ENCODE measurements around the gene RIC8A.

RIC8A gene

DNA sequence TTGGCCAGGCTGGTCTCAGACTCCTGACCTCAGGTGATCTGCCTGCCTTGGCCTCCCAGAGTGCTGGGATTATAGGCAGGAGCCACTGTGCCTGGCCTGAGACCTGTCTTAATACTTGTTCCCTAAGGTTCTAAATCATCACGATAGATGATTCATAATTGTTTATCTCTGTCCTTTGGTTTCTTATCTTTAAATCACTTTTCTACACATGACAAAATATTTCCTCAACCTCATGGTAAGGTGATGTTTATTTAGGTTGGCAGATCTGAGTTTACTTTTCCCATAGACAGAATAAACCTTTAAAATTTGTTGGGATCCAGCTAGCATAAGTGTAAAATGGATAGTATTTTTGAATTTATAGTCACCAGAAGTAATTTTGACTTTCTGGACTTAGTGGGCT, 32.8 kb downstream of the RIC8A start:
- Histone ChIP-seq H3K4me3 (ENCODE audit: low read depth, low read length, poor library complexity, severe bottlenecking) (no peak overlapping the region), H3K9me2 (ENCODE audit: low read depth, low read length) (no peaks in the 10 kb centered on the region), H2AFZ (ENCODE audit: low read length) (no peak overlapping the region), H3K36me3 (ENCODE audit: insufficient read depth, low read length) (peaks cover 67% of the 10 kb centered on the region), H4K20me1 (ENCODE audit: insufficient read depth, low read length) (no peaks in the 10 kb centered on the region), H3K27me3 (ENCODE audit: insufficient read depth, low read length) (no peaks in the 10 kb centered on the region), H3F3A (ENCODE audit: insufficient read depth, low read length) (no peaks in the 10 kb centered on the region), H3K9me3 (ENCODE audit: low read length) (no peaks in the 10 kb centered on the region), H3K4me1 (ENCODE audit: insufficient read depth, low read length, severe bottlenecking) (peaks cover 19% of the 10 kb centered on the region), H3K9ac (ENCODE audit: low read length) (no peak overlapping the region), H3K27ac (ENCODE audit: low read depth, low read length, poor library complexity, severe bottlenecking) (no peak overlapping the region), H3K4me2 (ENCODE audit: low read length) (no peak overlapping the region), H3K79me2 (ENCODE audit: insufficient read depth, low read length) (peaks cover 32% of the 10 kb centered on the region)
- no peak for TF ChIP-seq EZH2 (IDR thresholded peaks at IDR 0.05; ENCODE audit: borderline replicate concordance, low read length)
- TF ChIP-seq, protein P1, sequence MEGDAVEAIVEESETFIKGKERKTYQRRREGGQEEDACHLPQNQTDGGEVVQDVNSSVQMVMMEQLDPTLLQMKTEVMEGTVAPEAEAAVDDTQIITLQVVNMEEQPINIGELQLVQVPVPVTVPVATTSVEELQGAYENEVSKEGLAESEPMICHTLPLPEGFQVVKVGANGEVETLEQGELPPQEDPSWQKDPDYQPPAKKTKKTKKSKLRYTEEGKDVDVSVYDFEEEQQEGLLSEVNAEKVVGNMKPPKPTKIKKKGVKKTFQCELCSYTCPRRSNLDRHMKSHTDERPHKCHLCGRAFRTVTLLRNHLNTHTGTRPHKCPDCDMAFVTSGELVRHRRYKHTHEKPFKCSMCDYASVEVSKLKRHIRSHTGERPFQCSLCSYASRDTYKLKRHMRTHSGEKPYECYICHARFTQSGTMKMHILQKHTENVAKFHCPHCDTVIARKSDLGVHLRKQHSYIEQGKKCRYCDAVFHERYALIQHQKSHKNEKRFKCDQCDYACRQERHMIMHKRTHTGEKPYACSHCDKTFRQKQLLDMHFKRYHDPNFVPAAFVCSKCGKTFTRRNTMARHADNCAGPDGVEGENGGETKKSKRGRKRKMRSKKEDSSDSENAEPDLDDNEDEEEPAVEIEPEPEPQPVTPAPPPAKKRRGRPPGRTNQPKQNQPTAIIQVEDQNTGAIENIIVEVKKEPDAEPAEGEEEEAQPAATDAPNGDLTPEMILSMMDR (IDR thresholded peaks at IDR 0.05; ENCODE audit: low read length), result no peak

DNA sequence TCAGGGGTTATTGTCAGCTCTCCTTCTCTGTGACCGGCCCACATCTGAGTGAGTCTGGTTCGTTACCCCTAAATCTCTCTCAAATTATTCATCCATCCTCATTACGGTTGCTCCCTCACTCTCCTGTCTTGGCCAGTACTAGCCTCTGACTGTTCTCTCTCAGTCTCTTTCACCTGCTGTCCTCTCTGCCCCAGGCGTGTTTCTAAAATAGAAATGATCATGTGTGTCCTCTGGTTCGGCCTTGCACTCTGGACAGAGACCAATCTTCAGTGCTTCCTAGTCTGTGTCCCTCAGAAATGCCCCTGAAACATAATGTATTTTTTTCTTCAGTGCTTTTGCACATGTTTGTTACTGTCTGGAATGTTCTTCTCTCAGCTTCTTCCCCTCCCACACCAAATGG, 34.1 kb downstream of the RIC8A start:
- no peaks in the 10 kb centered on the region for H4K20me1 ChIP-seq (ENCODE audit: insufficient read depth, low read length)
- peaks cover 32% of the 10 kb centered on the region for H3K79me2 ChIP-seq (ENCODE audit: insufficient read depth, low read length)
- H3K9me2 ChIP-seq (ENCODE audit: low read depth, low read length), result no peaks in the 10 kb centered on the region
- peaks cover 15% of the 10 kb centered on the region for H3K4me1 ChIP-seq (ENCODE audit: insufficient read depth, low read length, severe bottlenecking)
- no peaks in the 10 kb centered on the region for H3F3A ChIP-seq (ENCODE audit: insufficient read depth, low read length)
- H3K27me3 ChIP-seq (ENCODE audit: insufficient read depth, low read length), result no peaks in the 10 kb centered on the region
- no peak overlapping the region for H3K4me3 ChIP-seq (ENCODE audit: low read depth, low read length, poor library complexity, severe bottlenecking)
- H3K9ac ChIP-seq (ENCODE audit: low read length), result no peak overlapping the region
- H3K4me2 ChIP-seq (ENCODE audit: low read length), result no peak overlapping the region
- TF ChIP-seq EZH2 (IDR thresholded peaks at IDR 0.05; ENCODE audit: borderline replicate concordance, low read length), result no peak
- H3K9me3 ChIP-seq (ENCODE audit: low read length), result no peaks in the 10 kb centered on the region
- peaks cover 80% of the 10 kb centered on the region for H3K36me3 ChIP-seq (ENCODE audit: insufficient read depth, low read length)
- H2AFZ ChIP-seq (ENCODE audit: low read length), result no peak overlapping the region
- no peak overlapping the region for H3K27ac ChIP-seq (ENCODE audit: low read depth, low read length, poor library complexity, severe bottlenecking)

DNA sequence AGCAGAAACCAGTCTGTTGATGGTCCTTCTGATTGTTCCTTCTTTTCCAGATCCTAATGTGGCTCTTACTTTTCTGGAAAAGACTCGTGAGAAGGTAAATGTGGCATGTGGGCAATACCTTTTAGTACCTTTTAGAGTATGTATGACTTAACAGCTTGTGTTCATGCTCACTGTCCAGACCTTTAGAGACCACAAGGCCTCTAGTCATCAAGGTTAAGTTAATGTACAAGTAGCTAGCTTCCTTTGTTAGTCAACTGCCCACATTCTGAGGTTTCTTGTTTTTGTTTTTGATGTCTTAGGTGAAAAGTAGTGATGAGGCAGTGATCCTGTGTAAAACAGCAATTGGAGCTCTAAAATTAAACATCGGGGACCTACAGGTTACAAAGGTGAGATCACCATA, 36.9 kb downstream of the RIC8A start:
- no peak overlapping the region for H3K4me3 ChIP-seq (ENCODE audit: low read depth, low read length, poor library complexity, severe bottlenecking)
- TF ChIP-seq, protein P1 (IDR thresholded peaks at IDR 0.05; ENCODE audit: low read length), result no peak
- TF ChIP-seq EZH2 (IDR thresholded peaks at IDR 0.05; ENCODE audit: borderline replicate concordance, low read length), result no peak
- H3K79me2 ChIP-seq (ENCODE audit: insufficient read depth, low read length), result peaks cover 7% of the 10 kb centered on the region
- no peaks in the 10 kb centered on the region for H3F3A ChIP-seq (ENCODE audit: insufficient read depth, low read length)
- no peak overlapping the region for H3K27ac ChIP-seq (ENCODE audit: low read depth, low read length, poor library complexity, severe bottlenecking)
- no peak overlapping the region for H2AFZ ChIP-seq (ENCODE audit: low read length)
- H3K9me2 ChIP-seq (ENCODE audit: low read depth, low read length), result no peaks in the 10 kb centered on the region
- no peaks in the 10 kb centered on the region for H4K20me1 ChIP-seq (ENCODE audit: insufficient read depth, low read length)
- peaks cover 94% of the 10 kb centered on the region for H3K36me3 ChIP-seq (ENCODE audit: insufficient read depth, low read length)
- H3K4me2 ChIP-seq (ENCODE audit: low read length), result no peak overlapping the region
- H3K9me3 ChIP-seq (ENCODE audit: low read length), result no peaks in the 10 kb centered on the region
- no peaks in the 10 kb centered on the region for H3K27me3 ChIP-seq (ENCODE audit: insufficient read depth, low read length)
- no peak overlapping the region for H3K9ac ChIP-seq (ENCODE audit: low read length)
- no peaks in the 10 kb centered on the region for H3K4me1 ChIP-seq (ENCODE audit: insufficient read depth, low read length, severe bottlenecking)

DNA sequence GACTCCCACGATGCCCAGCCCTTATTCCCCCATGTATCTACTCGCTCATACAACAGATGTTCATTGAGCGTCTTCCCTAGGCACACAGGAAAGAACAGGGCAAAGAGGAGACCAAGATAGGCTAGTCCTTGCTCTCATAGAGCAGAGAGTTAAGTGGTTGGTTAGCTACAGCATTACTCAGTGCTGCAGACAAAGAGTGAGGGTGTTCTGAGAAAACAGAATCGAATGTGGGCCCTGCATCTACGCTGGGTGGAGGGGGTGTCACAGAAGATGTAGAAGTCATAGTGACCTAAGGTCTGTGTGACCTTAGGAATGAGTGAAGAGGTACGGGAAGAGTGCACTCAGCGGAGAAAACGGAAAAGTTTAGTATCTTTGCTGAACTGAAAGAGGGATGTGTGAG, 41.6 kb downstream of the RIC8A start:
- Histone ChIP-seq H3K9me3 (ENCODE audit: low read length) (no peaks in the 10 kb centered on the region), H3K4me3 (ENCODE audit: low read depth, low read length, poor library complexity, severe bottlenecking) (no peak overlapping the region), H3K4me1 (ENCODE audit: insufficient read depth, low read length, severe bottlenecking) (no peaks in the 10 kb centered on the region), H3K27ac (ENCODE audit: low read depth, low read length, poor library complexity, severe bottlenecking) (no peak overlapping the region), H3K79me2 (ENCODE audit: insufficient read depth, low read length) (no peaks in the 10 kb centered on the region), H3K36me3 (ENCODE audit: insufficient read depth, low read length) (peaks cover 93% of the 10 kb centered on the region), H2AFZ (ENCODE audit: low read length) (no peak overlapping the region), H3K9ac (ENCODE audit: low read length) (no peak overlapping the region), H3K9me2 (ENCODE audit: low read depth, low read length) (no peaks in the 10 kb centered on the region), H4K20me1 (ENCODE audit: insufficient read depth, low read length) (no peaks in the 10 kb centered on the region), H3K27me3 (ENCODE audit: insufficient read depth, low read length) (no peaks in the 10 kb centered on the region), H3K4me2 (ENCODE audit: low read length) (no peak overlapping the region), H3F3A (ENCODE audit: insufficient read depth, low read length) (no peaks in the 10 kb centered on the region)
- TF ChIP-seq, protein P1 (IDR thresholded peaks at IDR 0.05; ENCODE audit: low read length), result no peak
- TF ChIP-seq EZH2 (IDR thresholded peaks at IDR 0.05; ENCODE audit: borderline replicate concordance, low read length), result no peak

Data from OCI-LY1 (cell line).